Central memory CD4-positive, alpha-beta T cell (primary cell): ENCODE data around the gene ATP6V1E1.

Experiments used
- DNase-seq: peaks from one replicate; pipeline ENCODE4 v3.0.0; 2022

Gene ATP6V1E1

GRCh38 chr22:17633217-17633997 is 4.9 kb upstream of the ATP6V1E1 start:
- no peak for DNase-seq

- no peak for DNase-seq
Measured at GRCh38 chr22:17631076-17631565, 2.6 kb upstream of the ATP6V1E1 start.

GRCh38 chr22:17629641-17630040 is 1.1 kb upstream of the ATP6V1E1 start:
- DNase-seq = no peak

GRCh38 chr22:17629173-17629489 is 582 bp upstream of the ATP6V1E1 start:
- no peak for DNase-seq

- no peak for DNase-seq
Measured at GRCh38 chr22:17627961-17628405, 566 bp downstream of the ATP6V1E1 start.

GRCh38 chr22:17613280-17613679 is 15.3 kb downstream of the ATP6V1E1 start:
- DNase-seq = no peak

GRCh38 chr22:17612057-17612456 is 16.5 kb downstream of the ATP6V1E1 start:
- no peak for DNase-seq

- DNase-seq = no peak
Measured at GRCh38 chr22:17607891-17608521, 20.5 kb downstream of the ATP6V1E1 start.

GRCh38 chr22:17606496-17606895 is 22.1 kb downstream of the ATP6V1E1 start:
- no peak for DNase-seq

- no peak for DNase-seq
Measured at GRCh38 chr22:17603668-17604067, 24.9 kb downstream of the ATP6V1E1 start.

GRCh38 chr22:17601031-17601430 is 27.5 kb downstream of the ATP6V1E1 start:
- DNase-seq = no peak

- DNase-seq = no peak
Measured at GRCh38 chr22:17598318-17598717, 30.2 kb downstream of the ATP6V1E1 start.

GRCh38 chr22:17597217-17597616 is 31.3 kb downstream of the ATP6V1E1 start:
- DNase-seq = no peak

GRCh38 chr22:17596226-17596625 is 32.3 kb downstream of the ATP6V1E1 start:
- no peak for DNase-seq

GRCh38 chr22:17592201-17592600 is 36.3 kb downstream of the ATP6V1E1 start:
- DNase-seq = no peak

- DNase-seq = no peak
Measured at GRCh38 chr22:17590586-17590985, 38.0 kb downstream of the ATP6V1E1 start.

GRCh38 chr22:17589810-17590375 is 38.7 kb downstream of the ATP6V1E1 start:
- no peak for DNase-seq

GRCh38 chr22:17588606-17589005 is 39.9 kb downstream of the ATP6V1E1 start:
- DNase-seq = no peak

- DNase-seq = no peak
Measured at GRCh38 chr22:17587629-17588028, 40.9 kb downstream of the ATP6V1E1 start.

GRCh38 chr22:17586831-17587440 is 41.6 kb downstream of the ATP6V1E1 start:
- no peak for DNase-seq

- no peak for DNase-seq
Measured at GRCh38 chr22:17583151-17583550, 45.4 kb downstream of the ATP6V1E1 start.

GRCh38 chr22:17581631-17582030 is 46.9 kb downstream of the ATP6V1E1 start:
- DNase-seq = no peak

GRCh38 chr22:17581056-17581455 is 47.5 kb downstream of the ATP6V1E1 start:
- no peak for DNase-seq
